ENCODE data around the gene PHYHD1. TPM values are rescaled to one million over a fixed set of nuclear protein-coding genes. Genes with fewer than 3 reads are reported as not detected.

Gene PHYHD1
- total RNA-seq, 4 donors from 2014 or later, result 16.1 to 82.3 (median 29.9) TPM

GRCh38 chr9:128894764-128895163 is 26.0 kb upstream of the PHYHD1 start:
- no peak for TF ChIP-seq CTCF (IDR thresholded peaks at IDR 0.05; ENCODE audit: low read depth)

GRCh38 chr9:128895556-128895955 is 25.2 kb upstream of the PHYHD1 start:
- TF ChIP-seq CTCF (IDR thresholded peaks at IDR 0.05; ENCODE audit: low read depth), result no peak

- no peak for TF ChIP-seq CTCF (IDR thresholded peaks at IDR 0.05; ENCODE audit: low read depth)
Observed at GRCh38 chr9:128898382-128898781, 22.4 kb upstream of the PHYHD1 start.

GRCh38 chr9:128898845-128899565 is 21.8 kb upstream of the PHYHD1 start:
- TF ChIP-seq CTCF (IDR thresholded peaks at IDR 0.05; ENCODE audit: low read depth), result no peak

- no peak for TF ChIP-seq CTCF (IDR thresholded peaks at IDR 0.05; ENCODE audit: low read depth)
Observed at GRCh38 chr9:128899566-128900322, 21.0 kb upstream of the PHYHD1 start.

- TF ChIP-seq CTCF (IDR thresholded peaks at IDR 0.05; ENCODE audit: low read depth), result no peak
Observed at GRCh38 chr9:128901379-128901778, 19.4 kb upstream of the PHYHD1 start.

- no peak for TF ChIP-seq CTCF (IDR thresholded peaks at IDR 0.05; ENCODE audit: low read depth)
Observed at GRCh38 chr9:128901822-128902221, 19.0 kb upstream of the PHYHD1 start.
